ENCODE data around the gene GATA1. TPM values are rescaled to one million over a fixed set of nuclear protein-coding genes. Genes with fewer than 3 reads are reported as not detected.

Gene GATA1
- total and polyA plus RNA-seq, 10 donors, result 0.15 to 5.5 (median 1.2) TPM

GRCh38 chrX:48802905-48803200, 16.5 kb downstream of the GATA1 start:
- H3K27me3 ChIP-seq (replicated peaks in 1 of 7), result no peaks in the 10 kb centered on the region
- intact Hi-C loops (cut with DNase I; ENCODE audit: low total_unique reads), result loop anchor here (10.0 kb wide), 1 partner anchor 92 kb away; the partner anchor contains the start of genes PQBP1 and TIMM17B
- DNase-seq, result no peak
- WGBS, 5 donors, result 52 to 71% (median 56%) methylated on average over 4 of the region's 4 CpGs
- peaks cover 0 to 15% (median 8%) of the 10 kb centered on the region in 6 donors for H3K4me1 ChIP-seq
- H3K36me3 ChIP-seq, result peaks cover 0 to 36% (median 0%) of the 10 kb centered on the region in 6 donors
- peak overlapping the region in 6 of 8 donors; percentile 37 to 73 (median 42) for H3K4me3 ChIP-seq
- no peaks in the 10 kb centered on the region for H3K9me3 ChIP-seq
- peak overlapping the region in 7 of 8 donors; percentile 88 to 98 (median 92) for H3K27ac ChIP-seq
- TF ChIP-seq POLR2AphosphoS5 (IDR thresholded peaks at IDR 0.05), result no peak
- no peak for TF ChIP-seq POLR2A (IDR thresholded peaks at IDR 0.05)
- TF ChIP-seq CTCF (IDR thresholded peaks at IDR 0.05 in 8 of 11, conservative IDR thresholded peaks at IDR 0.05 in 3 of 11), result no peak

- Histone ChIP-seq H3K4me3 (no peak overlapping the region), H3K9me3 (no peaks in the 10 kb centered on the region), H3K27ac (no peak overlapping the region), H3K27me3 (replicated peaks in 1 of 7) (no peaks in the 10 kb centered on the region), H3K36me3 (peaks cover 0 to 54% (median 0%) of the 10 kb centered on the region in 6 donors), H3K4me1 (peaks cover 0 to 7% (median 2%) of the 10 kb centered on the region in 6 donors)
- TF ChIP-seq POLR2AphosphoS5 (IDR thresholded peaks at IDR 0.05), result no peak
- no peak for TF ChIP-seq CTCF (IDR thresholded peaks at IDR 0.05 in 8 of 11, conservative IDR thresholded peaks at IDR 0.05 in 3 of 11)
- TF ChIP-seq POLR2A (IDR thresholded peaks at IDR 0.05), result no peak
- no peak for DNase-seq
- intact Hi-C loops (cut with DNase I; ENCODE audit: low total_unique reads), result loop anchor here (10.0 kb wide), 1 partner anchor 89 kb away; the partner anchor contains the start of genes PQBP1 and TIMM17B
- 79 to 100% (median 94%) methylated on average over 1 to 4 of the region's 4 CpGs for WGBS, 5 donors
Measured at GRCh38 chrX:48806081-48806480, 19.7 kb downstream of the GATA1 start.

- H3K36me3 ChIP-seq, result peaks cover 0 to 83% (median 14%) of the 10 kb centered on the region in 6 donors
- H3K27me3 ChIP-seq (replicated peaks in 1 of 7), result no peaks in the 10 kb centered on the region
- no peaks in the 10 kb centered on the region for H3K4me1 ChIP-seq
- DNase-seq, result no peak
- 80 to 100% (median 81%) methylated on average over 6 to 8 of the region's 8 CpGs for WGBS, 5 donors
- H3K27ac ChIP-seq, result no peak overlapping the region
- H3K4me3 ChIP-seq, result no peak overlapping the region
- intact Hi-C loops (cut with DNase I; ENCODE audit: low total_unique reads), result no loop called here
- H3K9me3 ChIP-seq, result no peaks in the 10 kb centered on the region
- TF ChIP-seq POLR2AphosphoS5 (IDR thresholded peaks at IDR 0.05) (no peak), CTCF (IDR thresholded peaks at IDR 0.05 in 8 of 11, conservative IDR thresholded peaks at IDR 0.05 in 3 of 11) (no peak), POLR2A (IDR thresholded peaks at IDR 0.05) (no peak)
Measured at GRCh38 chrX:48813644-48814043, 27.3 kb downstream of the GATA1 start.

GRCh38 chrX:48814722-48815121, 28.3 kb downstream of the GATA1 start:
- intact Hi-C loops (cut with DNase I; ENCODE audit: low total_unique reads), result no loop called here
- Histone ChIP-seq H3K4me3 (no peak overlapping the region), H3K27me3 (replicated peaks in 1 of 7) (no peaks in the 10 kb centered on the region), H3K9me3 (no peaks in the 10 kb centered on the region), H3K36me3 (peaks cover 0 to 94% (median 14%) of the 10 kb centered on the region in 6 donors), H3K4me1 (no peaks in the 10 kb centered on the region), H3K27ac (no peak overlapping the region)
- DNase-seq, result no peak
- 75 to 98% (median 86%) methylated on average over 3 to 8 of the region's 8 CpGs for WGBS, 5 donors
- no peak for TF ChIP-seq POLR2A (IDR thresholded peaks at IDR 0.05)
- no peak for TF ChIP-seq POLR2AphosphoS5 (IDR thresholded peaks at IDR 0.05)
- TF ChIP-seq CTCF (IDR thresholded peaks at IDR 0.05 in 8 of 11, conservative IDR thresholded peaks at IDR 0.05 in 3 of 11), result no peak

Data from spleen (tissue), 11 donors.